Ovary (tissue), 9 donors: Measurements from ENCODE around the gene PDSS2. TPM values are rescaled to one million over a fixed set of nuclear protein-coding genes. Genes with fewer than 3 reads are reported as not detected.

Experiments used
- DNase-seq, 5 donors: peaks; one replicate each; pipeline ENCODE4 v3.0.0-alpha.2; 2019 to 2020
- H3K27ac ChIP-seq, 2 donors: fragments of 200-600 bp; one replicate each; pipeline versions ENCODE4 v1.5.1 to v1.8.0; 2019 to 2022
- H3K27me3 ChIP-seq: fragments of 200-600 bp; one replicate; pipeline ENCODE4 v1.8.0; 2022
- H3K36me3 ChIP-seq: fragments of 200-600 bp; sonication (generic); one replicate; pipeline ENCODE4 v1.5.1; 2019
- H3K4me1 ChIP-seq: one replicate; pipeline ENCODE4 v1.8.1; 2013; ENCODE audit warnings: mild to moderate bottlenecking, moderate library complexity; ENCODE audit not compliant: insufficient read depth
- H3K4me3 ChIP-seq: fragments of 200-600 bp; sonication (generic); one replicate; pipeline ENCODE4 v1.5.1; 2017
- H3K9me3 ChIP-seq, 2 donors: fragments of 200-600 bp in 1 of 2; sonication (generic) in 1 of 2; one replicate each; pipeline versions ENCODE4 v1.5.1 to v1.8.1; 2013 to 2019; ENCODE audit warnings: mild to moderate bottlenecking in 1 of 2, moderate library complexity in 1 of 2
- EP300 ChIP-seq: sonication (generic); formaldehyde crosslinking; IDR thresholded peaks from one replicate; pipeline ENCODE4 v1.6.1; 2017; ENCODE audit warnings: antibody characterized with exemption
- POLR2A ChIP-seq: fragments of 450-650 bp; IDR thresholded peaks from one replicate; pipeline ENCODE4 v1.6.1; 2017; ENCODE audit warnings: antibody characterized with exemption, mild to moderate bottlenecking, moderate library complexity
- WGBS, 3 donors: extraction: QIAGEN DNeasy Blood & Tissue Kit in 1 of 3; methylation state at CpG; one replicate each; pipeline versions ENCODE4 v1.1.5 to v1.1.7; 2013 to 2017; 5-methylcytosine and 5-hydroxymethylcytosine counted together
- intact Hi-C, 4 donors: fragments of 100-400 bp; cut with DNase I; formaldehyde crosslinking; loops; one replicate each; pipeline versions ENCODE4 v1.11.0 to v1.15.1; 2022 to 2023
- polyA plus RNA-seq, 2 donors: library from polyadenylated mRNA; stranded (reverse); fragments of 200-250 nt in 1 of 2; fragments of 350-450 nt in 1 of 2; fragmentation: Illumina TruSeq in 1 of 2; extraction: RNeasy Lipid Tissue Mini Kit (QIAGEN cat#74804) in 1 of 2; gene quantifications; one replicate each; pipeline ENCODE4 v1.2.3, GENCODE V29; 2013 to 2014
- total RNA-seq, 7 donors: library from RNA; depleted of rRNA in 2 of 7; stranded (reverse); fragments of >200 nt in 2 of 7; fragmentation: NEBNext Ultra II Directional in 3 of 7; extraction: Animal tissue kit (Norgen Biotek cat#: 25700) in 3 of 7; gene quantifications; one replicate each; pipeline versions ENCODE4 v1.1.0 to v1.2.4, GENCODE V29; 2016 to 2023
- TF ChIP-seq, protein P1 (sequence below), 3 donors: fragments of 450-650 bp in 2 of 3; fragments of 200-600 bp in 1 of 3; IDR thresholded peaks; one replicate each; pipeline versions ENCODE4 v1.5.1 to v1.8.0; 2016 to 2022; ENCODE audit warnings: antibody characterized with exemption in 3 of 3, mild to moderate bottlenecking in 1 of 3
- donor health status: DM: no; HTN: no; CAD: no; lungs with moderate emphysema.
- donor health status: DM: no; HTN: no; CAD: no.
- donor health status: Bipolar disorder and iron deficiency.
- donor health status: DM: yes; HTN: yes; CAD: no.
- donor health status: DM: no; HTN: no; CAD: no.
- donor health status: DM: yes; HTN: yes; CAD: no.

PDSS2 gene
- total and polyA plus RNA-seq, 9 donors: 8.2 to 17.5 (median 12.0) TPM

DNA sequence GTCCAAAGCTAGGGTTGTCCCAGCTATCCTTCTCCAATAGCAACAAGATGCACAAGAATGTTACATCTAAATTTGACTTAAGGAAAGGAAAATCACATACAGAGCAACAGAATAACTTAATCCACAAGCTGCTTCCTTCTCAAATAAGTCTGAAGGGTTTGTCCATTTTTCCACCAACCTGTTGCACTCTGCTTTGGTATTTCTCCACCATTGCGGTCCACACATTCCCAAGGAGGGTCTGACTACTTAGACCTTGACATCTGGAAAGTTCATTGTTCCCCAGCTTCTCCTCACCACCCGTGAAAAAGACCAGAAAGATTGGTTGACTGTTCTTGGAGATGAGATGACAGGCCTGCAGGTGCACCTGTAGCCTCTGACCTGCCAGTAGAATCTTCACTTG lies 72.5 kb downstream of the PDSS2 start:
- no peak for TF ChIP-seq POLR2A
- Histone ChIP-seq H3K4me3 (no peak overlapping the region), H3K36me3 (no peaks in the 10 kb centered on the region), H3K4me1 (no peaks in the 10 kb centered on the region), H3K9me3 (no peaks in the 10 kb centered on the region), H3K27me3 (no peaks in the 10 kb centered on the region), H3K27ac (no peak overlapping the region)
- 78 to 93% (median 83%) methylated on average over 2 of the region's 2 CpGs for WGBS, 3 donors
- no peak for DNase-seq
- intact Hi-C loops: no loop called here

DNA sequence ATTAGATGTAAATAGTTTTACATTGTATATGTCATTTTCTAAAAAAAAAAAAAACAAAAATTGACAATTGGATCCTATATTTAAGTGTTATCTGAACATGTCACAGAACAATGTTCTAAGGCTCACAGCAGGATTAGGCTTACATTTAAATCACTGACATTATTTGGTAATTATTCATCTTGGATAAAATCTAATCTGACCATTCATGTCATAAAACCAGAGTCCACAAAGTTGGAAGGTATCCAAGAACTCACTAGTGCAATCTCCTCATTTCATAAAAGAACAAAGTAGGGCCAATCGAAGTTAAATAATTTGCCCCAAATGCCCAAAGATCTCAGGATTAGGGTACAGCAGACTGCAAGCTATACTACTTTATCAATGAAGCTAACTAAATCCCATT lies 73.0 kb downstream of the PDSS2 start:
- no peak overlapping the region for H3K4me3 ChIP-seq
- intact Hi-C loops: no loop called here
- H3K27me3 ChIP-seq: no peaks in the 10 kb centered on the region
- 74 to 88% (median 87%) methylated on average over 1 of the region's 1 CpG for WGBS, 3 donors
- H3K4me1 ChIP-seq: no peaks in the 10 kb centered on the region
- H3K36me3 ChIP-seq: no peaks in the 10 kb centered on the region
- H3K9me3 ChIP-seq: no peaks in the 10 kb centered on the region
- TF ChIP-seq EP300 (no peak), POLR2A (no peak)
- TF ChIP-seq, protein P1, sequence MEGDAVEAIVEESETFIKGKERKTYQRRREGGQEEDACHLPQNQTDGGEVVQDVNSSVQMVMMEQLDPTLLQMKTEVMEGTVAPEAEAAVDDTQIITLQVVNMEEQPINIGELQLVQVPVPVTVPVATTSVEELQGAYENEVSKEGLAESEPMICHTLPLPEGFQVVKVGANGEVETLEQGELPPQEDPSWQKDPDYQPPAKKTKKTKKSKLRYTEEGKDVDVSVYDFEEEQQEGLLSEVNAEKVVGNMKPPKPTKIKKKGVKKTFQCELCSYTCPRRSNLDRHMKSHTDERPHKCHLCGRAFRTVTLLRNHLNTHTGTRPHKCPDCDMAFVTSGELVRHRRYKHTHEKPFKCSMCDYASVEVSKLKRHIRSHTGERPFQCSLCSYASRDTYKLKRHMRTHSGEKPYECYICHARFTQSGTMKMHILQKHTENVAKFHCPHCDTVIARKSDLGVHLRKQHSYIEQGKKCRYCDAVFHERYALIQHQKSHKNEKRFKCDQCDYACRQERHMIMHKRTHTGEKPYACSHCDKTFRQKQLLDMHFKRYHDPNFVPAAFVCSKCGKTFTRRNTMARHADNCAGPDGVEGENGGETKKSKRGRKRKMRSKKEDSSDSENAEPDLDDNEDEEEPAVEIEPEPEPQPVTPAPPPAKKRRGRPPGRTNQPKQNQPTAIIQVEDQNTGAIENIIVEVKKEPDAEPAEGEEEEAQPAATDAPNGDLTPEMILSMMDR (IDR thresholded peaks at IDR 0.05): no peak
- H3K27ac ChIP-seq: no peak overlapping the region
- DNase-seq: no peak

DNA sequence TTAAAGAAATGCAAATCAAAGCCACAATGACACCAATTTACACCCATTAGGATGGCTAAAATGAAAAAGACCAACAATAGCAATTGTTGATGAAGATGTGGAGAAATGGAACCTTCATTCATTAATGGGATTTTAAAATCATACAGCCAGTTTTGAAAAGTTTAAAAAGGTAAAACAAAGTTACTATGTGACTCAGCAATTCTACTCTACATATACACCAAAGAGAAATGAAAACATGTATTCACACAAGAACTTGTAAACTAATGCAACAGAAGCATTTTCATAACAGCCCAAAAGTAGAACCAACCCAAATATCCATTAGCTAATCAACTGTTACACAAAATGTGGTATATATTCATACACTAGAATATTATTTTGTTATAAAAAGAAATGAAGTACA lies 75.7 kb downstream of the PDSS2 start:
- intact Hi-C loops: no loop called here
- Histone ChIP-seq H3K9me3 (no peaks in the 10 kb centered on the region), H3K27ac (no peak overlapping the region), H3K27me3 (no peaks in the 10 kb centered on the region), H3K4me3 (no peak overlapping the region), H3K36me3 (no peaks in the 10 kb centered on the region), H3K4me1 (no peaks in the 10 kb centered on the region)
- TF ChIP-seq POLR2A (no peak), EP300 (no peak)
- TF ChIP-seq, protein P1 (IDR thresholded peaks at IDR 0.05): no peak
- no peak for DNase-seq

DNA sequence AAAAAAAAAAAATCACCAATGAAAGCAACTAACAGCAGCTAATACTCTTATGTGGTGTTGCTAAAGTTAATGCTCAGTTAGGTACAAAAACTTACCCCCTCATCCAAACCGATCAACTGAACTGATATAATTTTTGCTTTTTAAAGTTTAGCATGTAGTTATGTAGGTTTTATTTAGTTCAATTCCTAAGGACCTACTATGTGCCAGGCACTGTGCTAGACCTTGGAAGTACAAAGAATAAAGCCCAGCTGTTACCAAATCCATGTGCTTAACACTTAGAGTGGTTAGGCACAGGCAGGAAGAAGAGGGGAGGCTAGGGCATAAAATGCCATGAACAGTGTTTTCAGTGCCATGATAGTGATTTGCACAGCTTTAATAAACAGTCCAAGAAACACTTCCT lies 85.1 kb downstream of the PDSS2 start:
- H3K36me3 ChIP-seq: no peaks in the 10 kb centered on the region
- no peak overlapping the region for H3K4me3 ChIP-seq
- intact Hi-C loops: no loop called here
- no peaks in the 10 kb centered on the region for H3K9me3 ChIP-seq
- no peak for TF ChIP-seq EP300
- TF ChIP-seq POLR2A: no peak
- TF ChIP-seq, protein P1 (IDR thresholded peaks at IDR 0.05): no peak
- DNase-seq: no peak
- no peaks in the 10 kb centered on the region for H3K27me3 ChIP-seq
- WGBS, 3 donors: 95 to 96% (median 96%) methylated on average over 1 of the region's 1 CpG
- H3K4me1 ChIP-seq: no peaks in the 10 kb centered on the region
- no peak overlapping the region for H3K27ac ChIP-seq

DNA sequence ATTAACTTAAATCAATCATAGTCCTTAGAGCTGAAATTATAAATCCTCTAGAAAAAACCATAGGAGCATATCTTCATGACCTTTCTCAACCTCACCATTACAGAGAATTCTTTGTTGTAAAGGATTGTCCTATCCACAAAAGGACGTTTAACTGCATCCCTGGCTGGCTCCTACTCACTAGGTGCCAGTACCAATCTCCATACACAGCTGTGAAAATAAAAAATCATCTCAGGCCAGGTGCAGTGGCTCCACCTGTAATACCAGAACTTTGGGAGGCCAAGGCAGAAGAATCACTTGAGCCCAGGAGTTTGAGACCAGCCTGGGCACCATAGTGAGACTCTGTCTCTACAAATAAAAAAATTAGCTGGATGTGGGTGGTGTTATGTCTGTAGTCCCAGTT lies 89.9 kb downstream of the PDSS2 start:
- Histone ChIP-seq H3K27ac (no peak overlapping the region), H3K9me3 (no peaks in the 10 kb centered on the region), H3K36me3 (no peaks in the 10 kb centered on the region), H3K4me1 (no peaks in the 10 kb centered on the region), H3K27me3 (no peaks in the 10 kb centered on the region), H3K4me3 (no peak overlapping the region)
- 62 to 76% (median 74%) methylated on average over 1 of the region's 1 CpG for WGBS, 3 donors
- TF ChIP-seq, protein P1 (IDR thresholded peaks at IDR 0.05): no peak
- TF ChIP-seq EP300 (no peak), POLR2A (no peak)
- intact Hi-C loops: no loop called here
- DNase-seq: no peak
